Activated gamma-delta T cell (primary cell): ENCODE data around the gene CAPN8.
"Not testable (repeated sequence)": the region's sequence is repeated elsewhere in the genome, so short reads cannot be mapped to it uniquely, and the experiment has no call there.

ENCODE experiments used
- DNase-seq: peaks from one replicate; lab custom pipeline; 2025; lab: John Stamatoyannopoulos, UW

The CAPN8 gene

DNA sequence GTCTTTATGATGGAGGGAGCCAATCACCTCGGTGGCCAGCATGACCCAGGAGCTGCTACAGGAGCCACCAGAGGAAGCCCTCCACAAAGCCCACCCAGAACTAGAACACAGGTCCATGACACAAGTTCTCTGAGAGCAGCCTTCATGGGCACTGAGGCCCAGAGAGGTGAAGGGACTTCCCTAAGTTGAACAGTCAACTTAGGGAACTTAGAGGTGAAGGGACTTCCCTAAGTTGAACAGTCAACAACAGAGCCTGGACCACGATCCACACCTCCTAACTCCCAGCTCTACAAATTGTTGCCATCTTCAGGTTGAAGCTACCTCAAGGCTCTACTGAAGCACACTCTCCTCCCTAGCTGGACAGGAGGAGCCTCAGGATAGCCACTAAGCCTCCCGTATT is 139.5 kb downstream of the CAPN8 start:
- no peak for DNase-seq

DNA sequence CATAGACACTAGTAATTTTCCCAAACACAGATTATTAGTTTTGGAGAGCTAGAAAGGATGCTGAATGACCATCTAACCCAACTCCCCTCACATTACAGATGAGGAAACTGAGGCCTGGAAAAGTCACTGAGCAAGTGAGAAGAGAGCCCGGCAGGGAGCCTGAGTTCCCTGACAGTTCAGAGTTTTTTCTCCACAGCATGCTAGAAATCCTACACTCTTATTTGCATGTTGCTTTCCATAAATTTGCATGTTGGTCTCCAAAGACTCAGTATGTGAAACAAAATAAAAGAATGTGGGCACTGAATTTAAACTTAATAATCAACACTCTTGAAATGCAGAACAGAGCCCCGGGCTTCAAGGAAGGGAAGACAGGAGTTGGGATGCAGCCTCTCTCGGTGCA is 140.0 kb downstream of the CAPN8 start:
- DNase-seq, result no peak

DNA sequence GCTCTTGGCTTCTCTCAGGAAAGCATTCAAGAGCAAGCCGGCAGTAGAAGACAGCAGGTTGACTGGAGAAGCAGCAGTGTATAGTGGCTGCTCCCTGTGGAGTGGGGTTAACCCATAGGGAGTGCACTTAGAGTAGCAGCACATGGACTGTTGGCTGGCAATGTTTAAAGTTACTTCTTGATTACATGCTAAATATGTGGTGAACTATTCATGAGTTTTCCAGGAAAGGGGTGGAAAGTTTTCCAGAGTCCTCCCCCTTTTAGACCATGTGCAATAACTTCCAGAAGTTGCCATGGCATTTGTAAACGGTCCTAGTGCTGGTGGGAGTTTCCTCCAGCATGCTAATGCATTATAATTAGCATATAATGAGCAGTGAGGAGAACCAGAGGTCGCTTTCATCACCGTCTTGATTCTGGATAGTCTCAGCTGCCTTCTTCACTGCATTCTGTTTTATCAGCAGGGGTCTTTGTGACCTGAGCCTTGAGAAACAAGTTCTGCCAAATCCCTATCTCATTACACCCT is 140.5 kb downstream of the CAPN8 start:
- DNase-seq, result no peak

DNA sequence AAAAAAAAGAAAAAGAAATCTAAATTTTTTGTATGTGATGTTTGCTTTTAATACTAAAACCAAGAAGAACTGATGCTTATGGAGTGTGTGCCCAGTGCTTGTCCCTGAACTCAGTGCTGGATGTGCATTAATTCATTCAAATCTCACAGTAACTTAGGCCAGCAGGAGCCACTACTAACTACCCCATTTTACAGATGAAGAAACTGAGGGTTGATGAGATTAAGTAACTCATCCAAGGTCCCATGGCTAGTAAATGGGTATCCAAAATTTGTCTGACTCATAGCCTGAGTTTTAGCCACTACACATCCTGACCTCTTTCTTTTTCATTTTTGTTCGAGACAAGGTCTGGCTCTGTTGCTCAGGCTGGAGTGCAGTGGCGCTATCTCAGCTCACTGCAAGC is 144.4 kb downstream of the CAPN8 start:
- no peak for DNase-seq

DNA sequence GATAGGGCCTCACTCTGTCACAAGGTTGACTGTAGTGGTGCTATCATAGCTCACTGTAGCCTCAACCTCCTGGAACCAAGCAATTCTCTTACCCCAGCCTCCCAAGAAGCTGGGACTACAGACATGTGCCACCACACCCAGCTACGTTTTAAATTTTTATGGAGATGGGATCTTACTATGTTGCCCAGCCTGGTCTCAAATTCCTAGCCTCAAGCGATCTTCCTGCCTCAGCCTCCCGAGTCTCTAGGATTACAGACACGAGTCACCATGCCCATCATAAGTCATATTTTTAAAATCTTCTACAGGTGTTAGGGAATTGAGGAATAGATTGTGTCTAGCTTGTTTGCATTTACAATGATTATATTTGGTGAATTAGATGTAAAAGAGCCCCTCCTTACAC is 145.3 kb downstream of the CAPN8 start:
- DNase-seq, result no peak

DNA sequence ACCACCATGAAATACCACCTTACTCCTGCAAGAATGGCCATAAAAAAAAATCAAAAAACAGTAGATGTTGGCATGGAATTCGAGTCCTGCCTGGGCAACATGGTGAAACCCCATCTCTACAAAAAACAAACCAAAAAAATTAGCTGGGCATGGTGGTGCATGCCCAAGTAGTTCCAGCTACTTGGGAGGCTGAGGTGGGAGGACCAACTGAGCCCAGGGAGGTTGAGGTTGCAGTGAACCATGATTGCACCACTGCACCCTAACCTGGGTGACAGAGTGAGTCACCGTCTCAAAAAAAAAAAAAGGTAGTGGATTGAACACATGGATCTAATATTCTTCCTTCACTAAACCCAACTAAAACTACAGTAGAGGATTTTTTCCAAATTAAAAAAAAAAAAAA is 146.4 kb downstream of the CAPN8 start:
- no peak for DNase-seq

DNA sequence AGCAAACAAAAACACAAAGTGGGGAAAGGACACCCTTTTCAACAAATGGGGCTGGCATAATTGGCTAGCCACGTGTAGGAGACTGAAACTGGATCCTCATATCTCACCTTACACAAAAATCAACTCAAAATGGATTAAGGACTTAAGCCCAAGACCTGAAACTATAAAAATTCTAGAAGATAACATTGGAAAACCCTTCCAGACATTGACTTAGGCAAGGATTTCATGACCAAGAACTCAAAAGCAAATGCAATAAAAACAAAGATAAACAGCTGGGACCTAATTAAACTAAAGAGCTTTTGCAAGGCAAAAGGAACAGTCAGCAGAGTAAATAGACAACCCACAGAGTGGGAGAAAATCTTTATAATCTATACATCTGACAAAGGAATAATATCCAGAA is 146.9 kb downstream of the CAPN8 start:
- DNase-seq, result not testable (repeated sequence)

DNA sequence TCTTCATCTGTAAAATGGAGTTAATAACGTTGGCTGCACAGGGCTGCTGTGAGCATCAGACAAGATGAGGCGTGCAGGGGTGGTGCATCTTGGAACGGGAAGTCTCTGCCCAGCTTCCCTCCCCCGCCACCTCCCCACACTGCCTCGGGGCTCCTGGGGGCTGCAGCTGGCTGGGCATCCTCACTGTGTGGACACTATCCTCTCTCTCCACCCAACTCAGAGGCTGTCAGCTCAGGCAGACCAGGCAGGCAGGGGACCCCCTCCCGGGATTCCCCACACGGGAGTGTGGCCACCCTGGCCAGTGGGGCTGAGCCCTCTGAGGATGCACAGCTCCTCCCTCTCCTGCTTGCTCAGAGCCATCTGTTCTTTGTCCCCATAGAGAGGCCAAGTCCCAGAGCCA is 149.6 kb downstream of the CAPN8 start:
- DNase-seq, result no peak

DNA sequence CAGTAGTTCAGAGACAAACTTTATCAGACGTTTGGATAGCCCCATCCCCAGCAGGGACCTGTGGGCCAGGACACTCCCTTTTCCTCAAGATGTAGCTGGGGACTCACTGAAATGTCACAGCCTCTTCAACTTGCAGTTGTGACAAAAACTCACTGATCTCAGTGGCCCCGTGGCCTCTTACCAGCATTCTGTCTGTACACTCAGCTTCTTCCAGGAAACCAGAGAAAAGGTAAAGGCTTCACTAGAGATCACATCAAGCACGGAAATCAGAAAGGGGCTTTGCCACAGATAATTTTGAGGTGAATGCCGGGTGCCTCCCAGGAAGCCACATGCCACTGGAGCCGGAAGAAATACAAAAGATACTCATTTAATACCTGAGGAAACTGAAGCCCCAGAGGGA is 150.1 kb downstream of the CAPN8 start:
- no peak for DNase-seq

DNA sequence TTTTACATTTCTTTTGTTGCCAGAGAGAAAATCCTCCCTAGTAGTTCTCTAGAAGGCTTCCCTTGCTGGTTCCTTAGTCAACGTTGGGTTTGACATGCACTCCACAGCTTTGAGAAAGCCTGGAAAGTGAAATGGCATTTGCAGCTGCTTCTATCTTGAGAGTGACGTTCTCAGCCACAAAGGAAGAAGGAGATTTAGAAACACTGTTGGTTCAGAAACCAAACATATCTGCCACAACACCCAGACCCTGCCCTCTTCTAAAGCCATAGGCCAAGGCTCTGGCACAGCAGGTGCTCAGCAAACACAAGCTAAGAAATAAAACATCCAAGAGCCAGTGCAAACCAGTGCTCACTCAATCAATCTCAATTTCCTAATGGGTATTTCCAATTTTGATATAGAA is 150.9 kb downstream of the CAPN8 start:
- no peak for DNase-seq

DNA sequence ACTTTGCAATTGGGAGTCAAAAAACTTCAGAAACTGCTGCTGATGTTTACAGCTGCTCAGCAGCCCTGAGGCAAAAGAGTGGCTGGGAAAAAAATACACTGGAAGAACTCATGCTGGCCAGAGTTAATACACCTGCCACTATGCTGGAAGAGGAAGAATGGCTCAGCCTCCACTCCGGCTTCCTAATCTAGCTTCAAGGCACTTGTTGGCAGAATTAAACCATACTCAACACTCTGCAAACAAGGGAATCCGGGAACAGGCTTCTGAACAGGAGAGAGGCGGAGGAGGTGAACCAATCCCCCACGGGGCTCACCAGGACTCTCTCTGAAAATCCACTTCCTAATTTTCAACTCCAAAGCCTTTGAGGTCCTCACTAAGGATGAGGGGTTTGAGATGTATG is 152.2 kb downstream of the CAPN8 start:
- no peak for DNase-seq

DNA sequence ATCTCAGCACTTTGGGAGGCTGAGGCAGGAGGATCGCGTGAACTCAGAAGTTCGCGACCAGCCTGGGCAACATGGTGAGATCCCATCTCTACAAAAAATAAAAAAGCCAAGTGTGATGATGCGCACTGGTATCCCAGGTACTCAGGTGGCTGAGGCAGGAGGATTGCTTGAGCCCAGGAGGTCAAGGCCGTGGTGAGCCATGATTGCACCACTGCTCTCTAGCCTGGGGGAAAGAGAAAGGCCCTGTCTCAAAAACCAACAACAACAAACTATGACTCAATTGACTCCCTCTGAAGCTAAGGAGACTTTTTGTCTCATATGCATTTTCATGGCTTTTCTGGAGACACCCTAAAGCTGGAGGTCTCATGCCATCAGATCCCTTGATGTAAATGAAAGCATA is 153.4 kb downstream of the CAPN8 start:
- no peak for DNase-seq

DNA sequence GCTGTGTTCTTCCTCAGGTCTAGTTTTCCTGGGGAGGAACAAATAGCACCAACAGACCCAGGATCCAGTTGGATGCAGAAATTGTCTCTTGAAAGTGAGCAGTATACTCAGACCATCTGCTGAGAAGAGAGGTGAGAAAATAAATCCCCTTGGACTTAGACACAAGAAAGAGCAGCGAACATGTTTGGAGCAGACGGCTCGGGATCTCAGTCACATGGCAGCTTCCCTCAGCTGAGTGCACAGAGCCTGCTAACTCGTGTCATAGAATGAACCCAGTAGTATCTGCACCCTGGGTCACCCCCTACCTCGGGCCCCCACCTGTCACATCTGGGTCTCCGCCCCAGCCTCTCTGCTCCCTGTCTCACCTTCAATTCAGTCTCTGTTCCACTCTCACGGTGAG is 156.7 kb downstream of the CAPN8 start:
- DNase-seq, result no peak

DNA sequence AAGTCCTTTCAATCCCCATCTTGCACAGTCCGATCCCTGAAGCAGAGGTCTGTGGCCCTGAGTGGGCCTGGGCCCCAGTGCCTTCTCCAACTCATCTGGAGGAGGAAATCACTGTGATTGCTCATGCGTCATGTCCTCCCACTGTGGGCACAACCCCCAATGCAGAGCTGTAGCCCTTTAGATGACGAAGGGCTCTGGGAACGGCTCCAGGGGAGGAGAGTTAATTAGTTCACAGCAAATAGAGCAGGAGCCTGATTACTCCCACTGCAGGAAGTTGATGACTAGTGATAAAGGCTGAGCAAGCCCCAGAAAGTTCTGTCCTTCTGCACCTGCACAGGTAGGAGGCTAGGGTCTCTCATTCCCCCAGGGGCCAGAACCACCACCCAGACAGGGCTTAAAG is 160.8 kb downstream of the CAPN8 start:
- DNase-seq, result no peak

DNA sequence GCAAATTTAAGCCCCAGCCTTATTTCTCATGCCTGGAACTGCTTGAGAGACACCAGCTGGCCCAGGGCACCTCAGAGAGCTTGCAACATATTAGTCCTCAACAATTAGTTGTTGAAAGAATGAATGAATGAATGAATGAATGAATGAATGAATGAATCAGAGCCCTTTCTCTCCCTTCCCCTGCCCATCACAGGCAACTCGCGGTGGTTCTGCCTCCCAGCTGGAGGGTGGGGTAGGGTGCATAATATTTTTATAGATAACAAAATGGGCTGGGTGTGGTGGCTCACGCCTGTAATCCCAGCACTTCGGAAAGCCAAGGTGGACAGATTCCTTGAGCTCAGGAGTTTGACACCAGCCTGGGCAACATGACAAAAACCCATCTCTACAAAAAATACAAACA is 162.2 kb downstream of the CAPN8 start:
- DNase-seq, result no peak

DNA sequence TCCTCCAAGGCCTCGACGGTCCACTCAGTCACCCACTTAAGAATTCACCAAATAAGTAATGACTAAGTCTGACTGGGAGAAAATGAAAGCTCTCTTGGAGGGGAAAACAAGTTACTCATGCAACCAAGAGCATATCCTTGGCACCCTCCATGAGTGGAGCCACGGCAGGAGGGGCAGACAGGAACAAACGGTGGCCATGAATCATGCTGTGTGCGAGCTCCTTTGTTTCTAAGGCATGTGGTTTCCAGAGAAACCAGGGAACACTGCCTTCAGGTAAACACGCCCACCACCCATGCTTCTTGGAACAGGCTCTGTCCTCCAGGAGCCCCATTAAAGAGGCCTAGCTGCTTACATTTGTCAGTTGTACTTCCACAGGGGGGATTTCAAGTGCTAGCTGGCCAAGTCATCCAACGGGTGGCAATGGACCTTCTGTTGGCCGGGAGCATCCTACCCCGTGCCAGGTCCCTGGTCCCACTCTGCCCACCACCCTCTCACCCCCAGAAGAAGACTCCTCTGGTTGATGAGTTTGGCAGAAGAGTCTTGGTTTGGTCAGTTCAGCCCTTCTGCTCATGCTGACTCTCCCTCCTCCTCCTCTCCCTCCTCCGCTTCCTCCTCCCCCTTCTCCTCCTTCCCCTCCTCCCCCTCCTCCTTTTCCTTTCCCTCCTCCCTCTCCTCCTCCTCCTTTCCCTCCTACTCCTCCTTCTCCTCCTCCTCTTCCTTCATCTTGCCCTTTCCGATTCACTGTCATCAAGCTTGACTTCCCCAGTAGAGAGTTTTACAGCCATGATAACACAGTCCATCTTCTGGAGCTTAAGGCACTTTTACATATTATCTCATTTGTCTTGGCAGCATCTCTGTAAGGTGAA is 164.7 kb downstream of the CAPN8 start:
- no peak for DNase-seq

DNA sequence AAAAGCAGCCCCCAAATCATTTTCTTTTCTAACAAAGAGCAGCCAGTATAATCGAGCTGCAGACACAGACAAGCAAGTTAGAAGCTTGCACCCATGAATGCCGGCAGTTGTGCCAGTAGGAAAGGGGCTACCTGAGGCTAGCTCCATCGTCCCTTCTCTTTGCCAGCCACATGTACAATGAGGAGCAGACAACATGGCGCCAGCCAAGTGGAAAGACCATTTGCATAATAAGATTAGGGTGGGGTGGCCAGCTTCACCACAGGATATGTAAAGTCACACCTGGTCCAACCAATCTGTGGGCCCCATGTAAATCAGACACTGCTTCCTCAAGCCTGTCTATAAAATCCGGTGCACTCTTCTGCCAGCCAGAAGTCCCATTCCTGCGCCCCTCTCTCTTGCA is 168.6 kb downstream of the CAPN8 start:
- no peak for DNase-seq

DNA sequence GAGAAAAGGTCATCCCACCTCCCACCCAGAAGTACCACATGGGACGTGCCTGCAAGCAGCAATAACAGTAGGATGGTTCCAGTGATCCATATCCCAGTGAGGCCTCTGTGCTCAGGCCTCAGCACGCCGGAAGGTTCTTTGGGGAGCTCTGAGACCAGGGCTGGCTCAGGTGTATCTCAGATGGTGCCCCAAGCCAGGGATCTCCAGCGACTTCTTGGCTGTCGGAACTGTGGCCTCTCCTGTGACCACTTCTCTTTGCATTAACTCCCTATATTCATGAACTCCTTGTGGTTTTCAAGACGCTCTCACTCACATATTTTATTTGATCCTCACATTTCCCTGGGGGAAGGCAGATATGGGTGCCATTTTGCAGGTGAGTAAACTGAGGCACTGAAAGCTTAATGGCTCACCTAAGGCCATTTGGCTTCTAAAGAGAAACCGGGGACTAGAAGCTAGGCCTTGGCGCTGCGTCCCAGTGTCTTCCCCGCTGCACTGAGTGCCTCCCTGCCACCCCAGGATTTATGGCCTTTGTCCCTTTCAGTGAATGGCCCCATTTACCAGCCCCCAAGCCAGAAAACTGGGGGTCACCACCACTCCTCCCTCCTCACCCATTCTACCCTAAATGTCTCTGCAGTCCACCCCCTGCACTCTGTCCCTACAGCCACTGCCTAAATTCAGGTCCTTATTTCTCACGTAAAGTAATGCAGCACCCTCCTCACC is 170.4 kb downstream of the CAPN8 start:
- no peak for DNase-seq

DNA sequence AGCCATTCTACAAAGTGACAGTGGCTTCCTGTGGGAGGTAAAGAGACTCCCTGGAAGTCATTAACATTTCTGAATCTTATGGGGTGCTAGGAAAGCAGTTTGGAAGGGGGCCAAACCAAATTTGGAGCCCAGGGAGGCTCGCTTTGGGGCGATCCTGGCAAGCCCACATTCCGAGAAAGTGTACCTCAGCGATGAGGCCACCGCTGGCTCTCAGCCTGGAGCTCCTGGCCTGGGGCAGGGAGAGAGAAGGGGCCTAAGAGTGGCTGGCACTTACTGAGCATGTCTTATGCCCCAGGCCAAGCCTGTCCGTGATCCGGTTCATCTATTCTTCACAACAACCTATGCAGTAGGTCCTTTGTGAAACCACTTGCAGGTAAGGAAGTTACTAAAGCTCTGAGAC is 173.5 kb downstream of the CAPN8 start:
- DNase-seq, result no peak
